Stomach (tissue), 4 donors: Measurements from ENCODE around the gene ARHGEF10L.

Source experiments
- EP300 ChIP-seq: sonication (generic); formaldehyde crosslinking; IDR thresholded peaks from one replicate; pipeline ENCODE4 v1.6.1; 2017; ENCODE audit warnings: antibody characterized with exemption
- TF ChIP-seq, protein P1 (sequence below), 7 experiments: fragments of 450-650 bp in 4 of 7; fragments of 200-600 bp in 3 of 7; sonication (generic) in 3 of 7; IDR thresholded peaks; one replicate each; pipeline ENCODE4 v1.5.1; 2016 to 2019; ENCODE audit warnings: antibody characterized with exemption in 7 of 7, control low read depth in 2 of 7, mild to moderate bottlenecking in 1 of 7

DNA sequence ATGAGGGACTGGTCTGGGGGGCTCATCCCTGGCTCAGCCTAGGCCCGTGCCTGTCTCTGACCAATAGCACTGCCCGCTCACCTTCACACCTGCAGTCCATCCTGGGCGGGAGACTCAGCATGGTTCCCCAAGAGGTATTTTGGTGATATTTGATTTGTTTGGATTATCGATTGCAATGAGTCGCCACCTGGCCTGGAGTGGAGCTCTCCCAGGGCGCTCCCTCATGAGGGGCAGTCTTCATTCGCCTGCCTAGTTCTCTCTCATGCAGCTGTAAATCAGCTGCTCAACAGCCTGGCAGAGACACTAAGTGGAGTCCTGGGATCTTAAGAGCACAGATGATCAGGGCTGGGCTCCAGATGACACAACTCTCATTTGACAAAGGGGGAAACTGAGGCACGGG, 125.6 kb downstream of the ARHGEF10L start:
- TF ChIP-seq, protein P1, sequence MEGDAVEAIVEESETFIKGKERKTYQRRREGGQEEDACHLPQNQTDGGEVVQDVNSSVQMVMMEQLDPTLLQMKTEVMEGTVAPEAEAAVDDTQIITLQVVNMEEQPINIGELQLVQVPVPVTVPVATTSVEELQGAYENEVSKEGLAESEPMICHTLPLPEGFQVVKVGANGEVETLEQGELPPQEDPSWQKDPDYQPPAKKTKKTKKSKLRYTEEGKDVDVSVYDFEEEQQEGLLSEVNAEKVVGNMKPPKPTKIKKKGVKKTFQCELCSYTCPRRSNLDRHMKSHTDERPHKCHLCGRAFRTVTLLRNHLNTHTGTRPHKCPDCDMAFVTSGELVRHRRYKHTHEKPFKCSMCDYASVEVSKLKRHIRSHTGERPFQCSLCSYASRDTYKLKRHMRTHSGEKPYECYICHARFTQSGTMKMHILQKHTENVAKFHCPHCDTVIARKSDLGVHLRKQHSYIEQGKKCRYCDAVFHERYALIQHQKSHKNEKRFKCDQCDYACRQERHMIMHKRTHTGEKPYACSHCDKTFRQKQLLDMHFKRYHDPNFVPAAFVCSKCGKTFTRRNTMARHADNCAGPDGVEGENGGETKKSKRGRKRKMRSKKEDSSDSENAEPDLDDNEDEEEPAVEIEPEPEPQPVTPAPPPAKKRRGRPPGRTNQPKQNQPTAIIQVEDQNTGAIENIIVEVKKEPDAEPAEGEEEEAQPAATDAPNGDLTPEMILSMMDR (IDR thresholded peaks at IDR 0.05) = no peak
- TF ChIP-seq EP300 = no peak
